Activated naive CD4-positive, alpha-beta T cell treated with anti-CD3 and anti-CD28 coated beads, Interleukin-2, amount 10 ng/mL, durations not matched to agents 7 days and 5 days (primary cell): Measurements from ENCODE around the gene DUSP1.
"Not testable (repeated sequence)": the region's sequence is repeated elsewhere in the genome, so short reads cannot be mapped to it uniquely, and the experiment has no call there.

Source experiments
- CTCF ChIA-PET: fragments of 350-600 bp; sonication (Branson Sonifier 250); formaldehyde crosslinking; loops from one replicate; lab custom pipeline; 2021; ENCODE audit warnings: antibody characterized with exemption; lab: Charles Lee
- DNase-seq: peaks from one replicate; pipeline ENCODE4 v3.0.0-alpha.2; 2020
- H3K27ac Mint-ChIP-seq: one replicate; pipeline ENCODE4 v1.8.0; 2021; ENCODE audit warnings: mild to moderate bottlenecking, moderate library complexity, mixed read lengths
- H3K27me3 Mint-ChIP-seq: one replicate; pipeline ENCODE4 v1.8.0; 2021; ENCODE audit warnings: mild to moderate bottlenecking, mixed read lengths
- H3K36me3 Mint-ChIP-seq: one replicate; pipeline ENCODE4 v1.8.0; 2021; ENCODE audit warnings: mixed read lengths
- H3K4me1 Mint-ChIP-seq: one replicate; pipeline ENCODE4 v1.8.0; 2021; ENCODE audit warnings: mixed read lengths
- H3K4me3 Mint-ChIP-seq: one replicate; pipeline ENCODE4 v1.8.0; 2021; ENCODE audit warnings: mild to moderate bottlenecking, moderate library complexity, mixed read lengths
- H3K9me3 Mint-ChIP-seq: one replicate; pipeline ENCODE4 v1.8.0; 2021; ENCODE audit warnings: mixed read lengths

DUSP1 gene

GRCh38 chr5:172791286-172791685 is 20.3 kb upstream of the DUSP1 start:
- CTCF ChIA-PET = interaction anchor here (1.3 kb wide), 2 partner anchors 12 to 21 kb away, joined by 3 read pairs; no protein-coding TSS in a partner anchor
- no peak overlapping the region for H3K27ac Mint-ChIP-seq
- DNase-seq = no peak
- H3K27me3 Mint-ChIP-seq = peaks cover 4% of the 10 kb centered on the region
- no peaks in the 10 kb centered on the region for H3K4me1 Mint-ChIP-seq
- H3K36me3 Mint-ChIP-seq = no peaks in the 10 kb centered on the region
- no peaks in the 10 kb centered on the region for H3K9me3 Mint-ChIP-seq
- H3K4me3 Mint-ChIP-seq = no peak overlapping the region

- CTCF ChIA-PET = no interaction called here
- DNase-seq = no peak
- H3K36me3 Mint-ChIP-seq = no peaks in the 10 kb centered on the region
- no peaks in the 10 kb centered on the region for H3K9me3 Mint-ChIP-seq
- H3K4me1 Mint-ChIP-seq = no peaks in the 10 kb centered on the region
- H3K4me3 Mint-ChIP-seq = no peak overlapping the region
- no peak overlapping the region for H3K27ac Mint-ChIP-seq
- H3K27me3 Mint-ChIP-seq = peaks cover 4% of the 10 kb centered on the region
Observed at GRCh38 chr5:172790496-172790889, 19.5 kb upstream of the DUSP1 start.

GRCh38 chr5:172789687-172790495 is 18.9 kb upstream of the DUSP1 start:
- H3K9me3 Mint-ChIP-seq = no peaks in the 10 kb centered on the region
- H3K27me3 Mint-ChIP-seq = peaks cover 1% of the 10 kb centered on the region
- H3K36me3 Mint-ChIP-seq = no peaks in the 10 kb centered on the region
- DNase-seq = no peak
- no peak overlapping the region for H3K27ac Mint-ChIP-seq
- CTCF ChIA-PET = interaction anchor here (0.5 to 1.4 kb wide), 2 partner anchors 14 to 75 kb away, joined by 3 to 9 read pairs; no protein-coding TSS in a partner anchor
- no peak overlapping the region for H3K4me3 Mint-ChIP-seq
- no peaks in the 10 kb centered on the region for H3K4me1 Mint-ChIP-seq

DNA sequence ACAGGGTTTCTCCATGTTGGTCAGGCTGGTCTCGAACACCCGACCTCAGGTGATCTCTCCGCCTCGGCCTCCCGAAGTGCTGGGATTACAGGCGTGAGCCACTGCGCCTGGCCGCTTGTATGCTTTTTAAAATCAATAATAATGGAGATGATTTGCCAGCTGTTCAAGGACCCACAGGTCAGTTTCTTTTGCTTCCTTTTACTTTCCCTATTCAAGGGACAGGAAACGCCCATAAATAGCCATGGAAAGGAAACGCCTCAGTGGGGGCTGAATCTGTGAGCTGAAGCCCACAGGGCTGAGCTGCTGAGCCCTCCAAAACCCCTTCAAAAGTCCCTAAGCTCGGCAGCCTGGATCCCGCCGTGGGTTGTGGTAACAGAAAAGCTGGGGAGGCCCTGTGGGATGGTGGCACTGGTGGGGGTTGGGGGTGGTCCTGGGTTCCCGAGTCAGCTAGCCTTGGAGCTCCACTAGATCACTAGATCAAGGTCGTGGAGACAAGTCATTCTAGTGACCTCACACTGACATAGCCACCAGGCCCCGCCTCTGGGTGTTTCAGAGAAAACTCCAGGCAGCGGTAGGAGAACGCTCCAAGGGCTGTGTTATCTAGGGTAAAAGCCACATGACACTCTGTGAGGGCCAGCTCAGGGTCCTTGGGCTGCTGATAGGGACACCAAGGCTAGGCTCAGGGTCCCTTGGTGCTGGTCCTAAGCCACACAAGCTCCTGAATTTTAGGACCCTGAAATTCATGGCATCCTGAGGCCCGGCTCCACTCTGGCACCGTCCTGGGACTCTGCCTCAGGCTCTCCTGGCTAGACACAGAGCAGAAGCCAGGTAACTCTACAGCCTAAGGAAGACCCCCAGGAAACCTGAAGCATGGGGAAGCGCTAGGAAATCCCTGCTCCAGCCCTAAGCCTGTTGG is 18.0 kb upstream of the DUSP1 start:
- no peaks in the 10 kb centered on the region for H3K4me1 Mint-ChIP-seq
- H3K27ac Mint-ChIP-seq = no peak overlapping the region
- no peaks in the 10 kb centered on the region for H3K27me3 Mint-ChIP-seq
- H3K9me3 Mint-ChIP-seq = no peaks in the 10 kb centered on the region
- CTCF ChIA-PET = interaction anchor here (0.6 to 1.4 kb wide), 4 partner anchors 9 to 88 kb away, joined by 3 to 9 read pairs (median 4); no protein-coding TSS in a partner anchor
- no peak for DNase-seq
- no peaks in the 10 kb centered on the region for H3K36me3 Mint-ChIP-seq
- H3K4me3 Mint-ChIP-seq = no peak overlapping the region

DNA sequence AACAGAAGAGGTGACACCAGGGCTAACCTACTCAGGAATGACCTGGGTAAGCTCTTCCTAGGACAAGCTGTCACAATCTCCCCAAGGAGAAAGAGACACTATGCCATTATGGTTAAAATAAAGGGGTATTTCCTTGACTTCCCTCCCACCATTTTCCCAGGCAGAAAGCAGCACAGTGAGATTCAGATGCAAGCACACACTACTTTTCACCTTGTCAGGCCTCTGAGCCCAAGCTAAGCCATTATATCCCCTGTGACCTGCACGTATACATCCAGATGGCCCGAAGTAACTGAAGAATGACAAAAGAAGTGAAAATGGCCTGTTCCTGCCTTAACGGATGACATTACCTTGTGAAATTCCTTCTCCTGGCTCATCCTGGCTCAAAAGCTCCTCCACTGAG is 16.5 kb upstream of the DUSP1 start:
- H3K4me3 Mint-ChIP-seq, H3K9me3 Mint-ChIP-seq, CTCF ChIA-PET, H3K4me1 Mint-ChIP-seq, DNase-seq, H3K27me3 Mint-ChIP-seq, H3K36me3 Mint-ChIP-seq, H3K27ac Mint-ChIP-seq: not testable (repeated sequence)

DNA sequence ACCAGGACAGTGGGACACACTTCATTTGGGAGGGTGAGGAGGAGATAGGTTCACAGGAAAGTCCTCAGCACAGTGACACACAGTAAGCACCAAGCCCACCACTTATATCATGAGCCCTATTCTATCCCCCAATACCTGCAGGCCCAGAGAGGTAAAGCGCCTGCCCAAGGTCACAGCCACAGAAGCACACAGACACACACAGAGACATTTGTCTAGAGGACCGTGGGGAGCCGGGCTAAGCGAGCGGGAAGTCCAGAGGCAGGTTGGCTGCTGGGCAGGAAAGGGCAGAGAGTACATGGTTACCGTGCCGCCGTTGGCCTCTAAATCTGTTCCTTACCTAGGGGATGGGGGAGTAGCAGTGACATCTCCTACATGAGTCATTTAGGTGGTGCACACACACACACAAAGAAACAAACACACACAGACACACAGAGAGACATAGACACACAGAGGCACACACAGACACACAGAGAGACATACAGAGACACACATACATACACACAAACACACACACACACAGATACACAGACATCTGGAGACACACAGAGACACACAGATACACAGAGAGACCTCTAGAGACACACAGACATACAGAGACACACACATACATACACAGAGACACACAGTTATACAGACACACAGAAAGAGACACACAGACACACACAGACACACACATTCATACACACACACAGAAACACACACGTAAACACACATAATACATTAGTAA is 15.9 kb upstream of the DUSP1 start:
- Mint-ChIP-seq H3K4me3 (no peak overlapping the region), H3K9me3 (no peaks in the 10 kb centered on the region), H3K27me3 (no peaks in the 10 kb centered on the region), H3K27ac (no peak overlapping the region), H3K4me1 (no peaks in the 10 kb centered on the region), H3K36me3 (no peaks in the 10 kb centered on the region)
- no peak for DNase-seq
- CTCF ChIA-PET = no interaction called here

DNA sequence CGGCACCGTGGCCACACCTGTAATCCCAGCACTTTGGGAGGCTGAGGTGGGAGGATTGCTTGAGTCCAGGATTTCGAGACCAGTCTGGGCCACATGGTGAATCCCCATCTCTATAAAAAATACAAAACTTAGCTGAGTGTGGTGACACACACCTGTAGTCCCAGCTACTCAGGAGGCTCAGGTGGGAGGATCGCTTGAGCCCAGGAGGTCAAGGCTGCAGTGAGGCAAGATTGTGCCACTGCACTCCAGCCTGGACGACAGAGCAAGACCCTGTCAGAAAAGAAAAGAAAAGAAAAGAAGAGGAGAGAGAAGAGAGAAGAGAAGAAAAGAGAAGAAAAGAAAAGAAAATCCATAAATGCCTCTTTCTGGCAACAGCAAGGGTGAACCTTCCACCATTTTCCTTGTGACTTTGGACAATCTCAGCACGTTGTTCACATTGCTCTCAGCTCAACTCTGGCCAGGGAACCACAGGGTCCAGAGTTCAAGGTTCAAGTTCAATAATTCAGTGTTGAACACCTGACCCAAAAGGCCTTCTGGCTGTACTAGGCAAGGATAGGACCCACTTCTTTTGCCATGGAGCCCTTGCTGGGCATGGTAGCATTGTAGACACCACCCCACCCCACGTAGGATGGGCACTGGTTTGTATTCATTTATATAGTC is 14.6 kb upstream of the DUSP1 start:
- Mint-ChIP-seq H3K4me1 (no peaks in the 10 kb centered on the region), H3K36me3 (no peaks in the 10 kb centered on the region), H3K4me3 (no peak overlapping the region), H3K9me3 (no peaks in the 10 kb centered on the region), H3K27me3 (no peaks in the 10 kb centered on the region), H3K27ac (no peak overlapping the region)
- no peak for DNase-seq
- CTCF ChIA-PET = no interaction called here

- H3K4me3 Mint-ChIP-seq, CTCF ChIA-PET, H3K9me3 Mint-ChIP-seq, DNase-seq, H3K4me1 Mint-ChIP-seq, H3K27me3 Mint-ChIP-seq, H3K36me3 Mint-ChIP-seq, H3K27ac Mint-ChIP-seq: not testable (repeated sequence)
Observed at GRCh38 chr5:172784162-172784561, 13.2 kb upstream of the DUSP1 start.

DNA sequence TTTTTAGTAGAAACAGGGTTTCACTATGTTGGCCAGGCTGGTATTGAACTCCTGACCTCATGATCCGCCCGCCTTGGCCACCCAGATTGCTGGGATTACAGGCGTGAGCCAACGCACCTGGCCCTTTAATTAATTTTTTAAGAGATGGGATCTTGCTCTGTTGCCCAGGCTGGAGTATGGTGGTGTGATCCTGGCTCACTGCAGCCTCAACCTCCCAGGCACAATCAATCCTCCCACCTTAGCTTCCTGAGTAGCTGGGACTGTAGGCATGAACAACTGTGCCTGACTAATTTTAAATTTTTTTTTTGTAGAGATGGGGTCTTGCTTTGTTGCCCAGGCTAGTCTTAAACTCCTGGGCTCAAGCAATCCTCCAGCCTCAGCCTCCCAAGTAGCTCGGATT is 12.3 kb upstream of the DUSP1 start:
- H3K36me3 Mint-ChIP-seq, DNase-seq, H3K4me1 Mint-ChIP-seq, H3K27me3 Mint-ChIP-seq, H3K4me3 Mint-ChIP-seq, H3K9me3 Mint-ChIP-seq, CTCF ChIA-PET, H3K27ac Mint-ChIP-seq: not testable (repeated sequence)

GRCh38 chr5:172782169-172783039 is 11.4 kb upstream of the DUSP1 start:
- no peaks in the 10 kb centered on the region for H3K36me3 Mint-ChIP-seq
- DNase-seq = no peak
- H3K4me3 Mint-ChIP-seq = no peak overlapping the region
- H3K27me3 Mint-ChIP-seq = no peaks in the 10 kb centered on the region
- H3K27ac Mint-ChIP-seq = no peak overlapping the region
- no peaks in the 10 kb centered on the region for H3K9me3 Mint-ChIP-seq
- peaks cover 14% of the 10 kb centered on the region for H3K4me1 Mint-ChIP-seq
- CTCF ChIA-PET = interaction anchor here (0.8 kb wide), 1 partner anchor 10 kb away, joined by 4 read pairs; no protein-coding TSS in a partner anchor

DNA sequence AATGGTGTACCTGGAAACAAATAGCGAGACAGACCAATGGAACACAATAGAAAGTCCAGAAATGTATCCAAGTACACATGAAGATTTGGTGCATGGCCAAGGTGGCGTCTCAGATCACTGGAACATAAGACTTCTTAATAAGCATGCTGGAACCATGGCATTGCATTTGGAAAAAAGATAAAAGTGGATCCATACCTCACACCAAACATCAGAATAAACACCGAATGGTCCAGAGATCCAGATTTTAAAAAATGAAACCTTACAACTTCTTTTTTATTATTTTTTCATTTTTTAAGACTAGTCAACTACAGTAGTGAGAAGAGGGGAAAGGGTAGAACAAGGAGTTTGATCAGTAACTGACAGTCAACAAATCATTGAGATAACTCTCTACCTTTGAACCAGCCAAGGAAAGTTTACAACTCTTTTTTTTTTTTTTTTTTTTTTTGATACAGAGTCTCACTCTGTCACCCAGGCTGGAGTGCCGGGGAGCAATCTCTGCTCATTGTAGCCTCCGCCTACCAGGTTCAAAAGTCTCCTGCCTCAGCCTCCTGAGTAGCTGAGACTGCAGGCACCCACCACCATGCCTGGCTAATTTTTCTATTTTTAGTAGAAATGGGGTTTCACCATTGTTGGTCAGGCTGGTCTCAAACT is 8.8 kb upstream of the DUSP1 start:
- Mint-ChIP-seq H3K4me3 (no peak overlapping the region), H3K4me1 (peaks cover 32% of the 10 kb centered on the region), H3K9me3 (no peaks in the 10 kb centered on the region), H3K27ac (no peak overlapping the region), H3K27me3 (no peaks in the 10 kb centered on the region), H3K36me3 (no peaks in the 10 kb centered on the region)
- no peak for DNase-seq
- CTCF ChIA-PET = interaction anchor here (1.3 kb wide), 1 partner anchor 9 kb away, joined by 3 read pairs; the partner anchor contains the start of gene DUSP1
